Measurements from ENCODE around the gene DLG2.

Gene DLG2

DNA sequence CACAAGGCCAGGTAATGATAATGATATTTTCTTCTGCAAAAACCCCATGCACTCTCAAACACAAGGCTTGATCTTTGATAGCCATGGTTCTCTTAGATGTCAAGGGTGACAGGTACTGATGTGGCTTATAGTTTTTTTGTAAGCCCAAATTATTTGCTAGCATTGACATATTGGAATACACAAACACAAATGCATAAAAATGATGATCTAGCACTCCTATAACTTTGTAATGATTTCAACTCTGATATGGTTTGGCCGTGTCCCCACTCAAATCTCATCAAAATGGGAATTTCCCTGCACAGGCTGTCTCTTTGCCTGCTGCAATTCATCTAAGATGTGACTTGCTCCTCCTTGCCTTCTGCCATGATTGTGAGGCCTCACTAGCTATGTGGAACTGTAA is 1768.5 kb downstream of the DLG2 start:
- no peak for DNase-seq

DNA sequence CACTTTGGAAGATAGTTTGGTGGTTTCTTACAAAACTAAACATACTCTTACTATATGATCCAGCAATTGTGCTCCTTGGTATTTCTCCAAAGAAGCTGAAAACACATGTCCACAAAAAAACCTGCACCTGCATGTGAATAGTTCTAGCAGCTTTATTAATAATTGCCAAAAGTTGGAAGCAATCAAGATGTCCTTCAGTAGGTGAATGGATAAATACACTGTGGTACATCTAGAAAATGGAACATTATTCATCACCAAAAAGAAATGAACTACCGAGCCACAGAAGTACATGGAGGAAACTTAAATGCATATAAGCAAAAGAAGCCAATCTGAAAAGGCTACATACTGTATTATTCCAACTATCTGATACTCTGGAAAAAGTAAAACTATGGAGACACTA is 1771.9 kb downstream of the DLG2 start:
- no peak for DNase-seq

DNA sequence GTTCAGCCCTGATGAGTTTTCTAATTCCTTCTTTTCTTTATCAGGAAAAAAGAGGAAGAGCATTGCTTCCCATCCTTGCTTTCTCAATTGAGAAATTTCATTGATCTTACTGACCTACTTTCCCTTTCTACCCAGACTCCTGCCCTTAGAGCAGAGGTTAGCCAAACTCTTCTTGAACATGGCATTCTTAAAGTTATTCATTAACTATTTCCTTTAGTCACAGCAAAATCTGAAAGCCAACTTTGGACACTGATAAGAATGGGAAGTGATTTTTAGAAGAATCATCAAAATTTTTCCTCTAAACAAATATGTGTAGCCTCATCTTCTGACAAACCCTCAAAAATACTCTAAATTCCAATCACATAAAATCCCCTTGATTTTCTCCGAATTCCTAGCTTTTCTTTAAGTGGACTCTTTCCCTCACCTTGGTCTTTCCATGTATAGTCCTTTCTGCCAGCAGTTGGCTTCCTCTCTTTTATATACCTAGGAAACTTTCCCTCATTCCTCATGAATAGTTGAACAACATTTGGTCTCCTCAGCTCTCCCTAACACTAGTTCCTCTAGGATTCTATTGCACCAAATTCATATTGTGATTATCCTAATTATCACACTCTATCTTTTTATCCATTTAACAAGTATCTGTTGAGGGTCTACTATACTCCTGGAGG is 1774.2 kb downstream of the DLG2 start:
- DNase-seq: no peak

DNA sequence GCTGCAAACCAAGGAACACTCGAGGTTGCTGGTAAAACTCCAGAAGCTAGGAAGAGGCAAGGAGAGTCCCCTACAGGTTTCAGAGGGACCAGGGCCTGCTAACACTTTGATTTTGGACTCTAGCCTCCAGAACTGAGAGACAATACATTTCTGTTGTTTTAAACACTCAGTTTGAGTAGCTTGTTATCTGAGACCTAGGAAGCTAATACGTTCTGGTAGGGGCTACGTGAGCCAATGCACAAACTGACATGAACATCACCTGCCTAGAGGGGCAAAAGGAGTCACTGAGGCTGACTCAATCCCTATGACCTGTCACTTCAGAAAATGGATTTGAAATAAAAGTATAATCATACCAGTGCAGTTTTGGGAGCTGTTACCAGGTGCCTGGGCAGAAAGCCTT is 1775.1 kb downstream of the DLG2 start:
- no peak for DNase-seq

DNA sequence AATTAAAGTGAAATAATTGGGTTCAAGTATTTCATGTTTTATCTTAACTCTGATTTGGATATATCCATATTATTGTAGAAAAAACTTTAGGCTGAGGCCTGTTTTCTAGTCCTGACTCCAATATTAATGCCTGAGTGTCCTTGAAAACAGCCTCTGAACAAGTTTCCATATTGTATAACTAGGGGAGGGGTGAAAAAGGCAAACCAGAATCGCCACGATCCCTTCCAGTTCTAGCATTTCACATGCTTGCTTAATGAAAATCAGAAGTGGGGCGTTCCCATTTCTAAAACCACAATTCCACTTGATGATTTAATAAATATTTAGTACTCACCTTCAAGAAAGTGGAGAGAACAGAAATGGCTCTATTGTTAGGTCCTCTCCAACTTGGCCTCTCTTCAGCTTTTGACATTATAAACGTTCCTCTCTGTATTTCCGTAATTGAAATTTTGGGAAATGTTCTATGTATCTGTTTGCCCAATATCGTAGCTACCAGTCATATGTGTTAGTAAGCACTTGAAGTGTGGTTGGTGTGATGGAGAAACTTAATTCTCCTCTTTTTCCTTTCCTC is 1779.6 kb downstream of the DLG2 start:
- DNase-seq: no peak

DNA sequence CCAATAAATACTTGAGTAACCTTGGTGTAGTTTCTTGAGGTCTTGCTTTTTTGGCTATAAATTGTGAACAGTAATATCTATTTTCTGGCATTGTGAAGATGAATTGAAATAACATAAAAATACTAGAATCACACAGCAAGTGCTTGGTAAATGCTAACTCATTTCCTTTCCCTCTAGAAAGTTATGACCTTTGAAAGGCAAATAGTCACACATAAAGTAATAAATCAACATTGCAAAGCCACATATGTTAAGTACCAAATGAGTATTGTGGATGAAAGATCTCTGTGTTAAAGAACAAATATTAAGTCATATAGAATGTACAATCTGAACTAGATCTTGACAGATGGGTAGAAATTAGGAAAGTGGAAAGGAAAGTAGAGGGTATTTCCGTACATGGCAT is 1781.3 kb downstream of the DLG2 start:
- DNase-seq: no peak

DNA sequence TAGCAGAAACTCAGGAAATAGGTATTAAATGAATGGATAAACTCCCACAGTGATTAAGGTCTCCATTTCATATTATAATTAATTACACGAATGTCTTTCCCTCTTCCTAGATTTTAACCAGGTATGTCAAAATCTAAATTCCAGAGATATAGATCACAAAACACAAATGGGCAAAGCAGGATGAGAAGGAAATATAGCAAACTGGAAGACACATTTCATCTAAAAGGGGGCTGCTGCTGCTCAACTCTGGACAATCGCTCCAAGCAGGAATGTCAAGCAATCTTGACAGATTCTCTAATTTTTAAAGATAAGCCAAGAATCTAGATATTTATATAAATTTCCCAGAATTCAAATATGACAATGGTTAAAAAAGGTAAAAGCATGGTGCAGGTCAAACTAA is 1786.8 kb downstream of the DLG2 start:
- DNase-seq: no peak

DNA sequence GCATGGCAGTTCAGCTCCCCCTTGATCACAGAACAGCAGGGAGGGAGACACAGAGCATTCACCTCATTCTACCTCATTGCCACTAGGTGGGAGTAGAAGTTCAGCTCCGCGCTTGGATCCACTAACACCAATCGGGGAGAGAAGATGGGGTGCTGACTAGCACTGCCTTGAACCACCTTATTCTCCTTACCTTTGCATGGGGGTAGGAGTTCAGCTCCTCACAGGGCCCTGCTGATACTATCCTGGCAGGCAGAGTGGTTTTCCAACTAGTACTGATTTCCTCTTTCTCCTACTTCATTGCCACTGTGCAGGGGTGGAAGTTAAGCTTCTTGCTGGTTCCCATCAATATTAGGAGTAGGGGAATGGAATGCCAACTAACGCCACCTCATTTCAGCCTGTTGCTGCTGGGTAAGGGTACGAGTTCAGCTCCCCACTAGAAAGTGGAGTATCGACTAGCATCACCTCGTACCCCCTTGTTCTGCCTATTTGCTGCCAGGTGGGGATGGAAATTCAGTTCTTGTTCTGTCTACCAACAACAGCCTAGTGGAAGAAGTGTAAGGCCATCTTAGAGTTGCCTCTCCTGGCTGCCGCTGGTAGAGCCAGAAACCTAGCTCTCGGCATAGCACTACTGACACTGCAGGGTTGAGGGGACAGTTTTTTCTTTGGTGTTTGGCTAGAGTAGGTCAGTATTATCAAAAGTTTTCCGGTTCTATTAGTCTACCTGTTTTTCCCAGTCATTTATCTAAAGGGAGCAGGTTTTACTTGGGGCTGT is 1790.1 kb downstream of the DLG2 start:
- DNase-seq: no peak

DNA sequence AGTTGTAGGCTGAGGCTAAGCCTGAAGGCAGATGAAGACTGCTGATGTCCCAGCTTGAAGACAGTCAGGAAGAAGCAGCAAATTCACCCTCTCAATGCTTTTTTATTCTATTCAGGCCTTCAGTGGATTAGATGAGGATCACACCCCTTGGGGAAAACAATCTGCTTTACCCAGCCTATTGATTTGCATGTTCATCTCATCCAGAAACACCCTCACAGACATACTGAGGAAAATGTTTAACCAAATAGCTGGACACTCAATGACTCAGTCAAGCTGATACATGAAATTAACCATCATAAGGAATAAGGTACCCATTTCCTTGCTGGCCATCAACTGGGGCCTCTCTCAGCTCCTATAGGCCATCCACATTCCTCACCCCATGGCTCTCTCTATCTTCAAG is 1791.1 kb downstream of the DLG2 start:
- no peak for DNase-seq

DNA sequence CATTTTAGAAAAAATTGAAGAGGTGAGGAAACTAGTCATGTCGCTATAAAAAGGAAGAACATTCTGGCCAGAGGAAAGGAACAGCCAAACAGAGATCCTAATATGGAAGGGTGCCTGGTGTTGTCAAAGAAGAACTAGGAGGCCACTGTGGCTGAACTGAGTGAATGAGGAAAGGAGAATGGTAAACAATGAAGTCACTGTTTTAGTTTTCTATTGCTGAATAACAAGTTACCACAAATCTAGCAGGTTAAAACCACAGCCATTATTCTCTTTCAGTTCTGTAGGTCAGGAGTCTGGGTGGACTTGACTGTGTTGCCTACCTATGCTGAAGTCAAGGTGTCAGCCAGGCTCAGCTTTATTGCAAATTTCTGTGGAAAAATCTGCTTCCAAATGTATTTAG is 1791.7 kb downstream of the DLG2 start:
- no peak for DNase-seq

DNA sequence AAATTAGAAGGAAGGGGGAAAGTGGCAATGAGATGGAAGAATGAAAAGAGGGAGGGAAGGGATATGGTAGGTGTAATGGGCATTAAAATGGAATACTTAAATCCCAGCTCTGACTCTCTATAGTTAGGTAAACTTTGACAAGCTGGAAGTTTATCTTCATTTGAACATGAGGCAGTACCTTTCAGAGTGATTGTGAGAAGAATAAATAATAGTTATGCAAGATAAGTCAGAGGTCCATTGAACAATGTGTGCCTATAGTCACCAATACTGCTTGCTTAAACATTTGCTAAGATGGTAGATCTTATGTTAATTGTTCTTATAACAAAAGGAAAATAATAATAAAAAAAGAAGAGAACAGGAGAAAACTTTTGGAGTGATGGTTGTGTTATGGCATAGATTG is 1795.2 kb downstream of the DLG2 start:
- no peak for DNase-seq

DNA sequence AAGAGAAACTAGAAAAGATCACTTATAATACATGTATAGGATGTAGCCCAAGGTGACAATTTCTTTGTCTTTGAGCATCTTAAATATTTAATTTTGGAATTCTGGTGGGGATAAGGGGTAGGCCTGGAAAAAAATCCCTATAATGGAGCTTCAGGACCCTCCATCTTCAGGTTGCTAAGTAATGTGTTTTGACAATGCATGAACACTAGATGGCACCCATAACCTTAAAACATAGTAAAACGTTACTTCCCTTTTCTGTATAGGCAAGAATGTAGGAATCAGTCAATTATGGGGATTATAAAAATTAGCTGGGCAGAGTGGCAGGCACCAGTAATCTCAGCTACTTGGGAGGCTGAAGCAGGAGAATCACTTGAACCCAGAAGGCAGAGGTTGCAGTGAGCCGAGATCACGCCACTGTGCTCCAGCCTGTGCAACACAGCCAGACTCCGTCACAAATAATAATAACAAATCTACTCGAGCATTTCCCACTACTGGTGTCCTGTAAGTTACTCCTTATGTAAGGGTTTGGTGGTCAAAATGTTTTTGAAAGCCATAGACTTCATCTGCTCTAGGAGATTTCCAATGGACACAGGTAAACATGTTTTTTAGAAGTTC is 1799.1 kb downstream of the DLG2 start:
- DNase-seq: peak; percentile 44

DNA sequence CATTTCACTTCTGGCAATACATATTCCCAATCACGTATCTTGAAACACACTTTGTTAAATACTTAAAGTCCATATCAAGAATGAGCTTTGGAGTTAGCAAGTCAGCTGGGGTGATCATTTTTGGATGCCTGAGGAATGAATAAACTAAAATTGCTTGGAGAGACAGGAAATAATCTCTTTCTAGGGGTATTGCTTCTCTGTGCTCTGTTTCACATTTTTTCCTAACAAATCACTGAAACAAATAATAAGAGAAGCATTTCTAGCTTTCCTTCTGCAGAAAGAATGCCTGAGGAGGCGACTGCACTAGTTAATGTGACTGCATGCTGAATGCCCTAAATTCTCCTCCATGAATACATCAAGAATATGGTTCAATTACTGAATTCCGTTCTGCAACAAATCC is 1799.6 kb downstream of the DLG2 start:
- DNase-seq: no peak

DNA sequence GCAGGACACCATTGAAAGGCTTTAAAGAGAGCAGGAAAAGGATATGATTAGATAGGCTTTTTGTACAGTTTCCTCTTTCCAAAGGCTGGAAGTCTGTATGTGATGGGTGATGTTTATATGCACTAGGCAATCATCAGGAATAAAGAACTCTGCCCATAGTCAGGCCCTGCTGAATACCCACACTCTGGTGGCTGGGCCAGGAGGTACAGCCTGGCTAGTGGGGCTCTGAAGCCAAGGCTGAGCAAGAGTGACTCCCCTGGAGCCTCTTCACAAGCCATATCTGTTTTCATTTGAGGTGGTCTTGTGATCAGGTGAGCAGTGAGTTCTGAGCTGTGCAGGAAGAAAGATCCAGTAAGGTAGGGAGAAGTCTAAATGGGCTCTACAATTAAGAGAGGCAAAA is 1801.1 kb downstream of the DLG2 start:
- DNase-seq: no peak

DNA sequence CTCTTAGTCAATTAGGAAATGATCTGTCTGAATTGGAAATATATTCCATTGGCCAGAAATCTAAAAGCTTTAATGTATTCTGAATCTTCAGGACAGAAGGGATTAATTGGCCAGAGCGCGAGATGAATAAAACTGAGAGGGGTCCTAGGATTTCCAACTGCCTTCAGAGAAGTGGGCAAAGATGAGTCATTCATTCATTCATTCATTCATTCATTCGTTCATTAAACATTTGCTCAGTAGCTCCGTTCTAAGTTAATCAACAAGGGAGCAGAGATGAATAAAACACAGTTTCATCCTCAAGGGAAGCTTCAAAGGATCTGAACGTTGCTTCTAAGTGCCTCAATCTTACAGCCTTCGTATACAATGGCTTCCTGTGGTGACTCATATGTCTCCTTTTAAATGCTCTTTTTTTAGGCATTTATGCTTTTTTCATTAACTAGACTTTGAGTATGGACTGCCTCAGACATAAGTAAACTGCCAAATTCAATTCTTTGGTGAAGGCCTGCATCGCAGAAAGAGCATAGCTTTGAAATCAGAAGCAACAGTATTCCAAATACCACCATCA is 1803.6 kb downstream of the DLG2 start:
- DNase-seq: no peak

DNA sequence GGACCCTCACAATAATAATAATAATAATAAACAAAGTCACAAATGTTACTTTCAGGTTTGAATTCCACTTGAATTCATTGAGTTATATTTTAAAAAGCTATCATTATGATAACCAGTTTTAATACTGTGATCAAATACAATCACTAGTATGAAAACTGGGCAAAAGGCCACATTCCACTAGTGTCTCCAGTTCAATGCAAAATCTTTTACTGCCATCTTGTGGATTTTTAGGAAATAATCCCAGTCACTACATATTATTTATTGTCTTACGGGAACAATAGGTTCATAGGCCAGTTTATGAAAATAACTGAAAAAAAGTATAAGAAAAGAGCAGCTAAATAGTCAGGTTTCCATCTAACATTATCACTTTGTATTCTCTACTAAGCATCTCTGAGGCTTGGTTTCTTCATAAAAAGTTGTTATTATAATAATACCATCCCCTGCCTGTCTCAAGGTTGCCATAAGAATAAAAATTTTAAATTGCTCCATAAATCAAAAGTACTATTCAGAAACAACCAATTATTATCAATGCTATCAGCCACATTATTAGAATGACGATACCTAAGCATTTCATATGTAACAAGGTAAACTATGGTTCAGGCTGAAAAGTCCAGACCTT is 1807.1 kb downstream of the DLG2 start:
- DNase-seq: peak; percentile 10

DNA sequence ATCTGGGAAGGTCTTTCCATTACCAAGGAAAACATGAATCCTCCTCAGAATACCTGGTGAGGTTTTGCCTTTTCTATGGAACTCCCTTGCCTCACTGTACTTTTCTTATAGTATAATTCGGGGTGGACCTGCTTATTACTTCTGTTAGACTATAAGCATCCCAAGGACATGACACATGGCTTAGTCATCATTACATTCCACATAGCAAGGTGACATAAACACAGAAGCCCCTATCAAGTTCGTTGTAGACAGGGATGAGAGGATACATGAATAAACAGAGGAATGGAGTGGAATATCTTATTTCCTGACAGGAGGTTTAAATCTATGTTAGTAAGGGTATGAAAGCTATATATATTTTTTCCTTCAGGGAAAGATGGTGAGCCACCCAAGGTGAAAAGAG is 1808.8 kb downstream of the DLG2 start:
- no peak for DNase-seq

DNA sequence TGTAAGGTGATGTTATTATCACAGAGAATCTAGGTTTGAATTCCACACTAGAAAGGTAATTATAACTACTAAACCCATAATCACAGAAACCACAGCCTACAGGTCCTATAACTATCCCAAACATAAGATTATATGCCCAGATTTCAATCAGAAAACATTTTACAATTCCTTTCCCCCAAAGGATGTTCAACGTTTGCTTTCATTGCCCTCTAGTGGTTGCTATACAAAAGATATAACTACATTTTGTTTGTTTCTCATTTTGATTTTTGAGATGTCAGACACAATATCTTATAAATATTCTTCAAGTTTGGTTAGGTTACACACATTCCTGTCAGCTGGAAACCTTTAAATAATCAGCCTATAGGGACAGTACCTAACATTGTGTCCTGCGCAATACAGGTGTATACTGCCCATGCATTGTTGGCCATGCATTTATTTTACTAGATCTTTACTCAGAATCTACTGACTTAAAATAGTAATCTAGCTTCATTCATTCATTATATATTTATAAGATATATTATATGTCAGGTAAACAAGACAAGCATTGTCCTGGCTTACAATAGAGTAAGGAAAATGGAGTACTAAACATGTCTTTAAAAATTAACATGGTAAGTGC is 1810.5 kb downstream of the DLG2 start:
- DNase-seq: no peak

DNA sequence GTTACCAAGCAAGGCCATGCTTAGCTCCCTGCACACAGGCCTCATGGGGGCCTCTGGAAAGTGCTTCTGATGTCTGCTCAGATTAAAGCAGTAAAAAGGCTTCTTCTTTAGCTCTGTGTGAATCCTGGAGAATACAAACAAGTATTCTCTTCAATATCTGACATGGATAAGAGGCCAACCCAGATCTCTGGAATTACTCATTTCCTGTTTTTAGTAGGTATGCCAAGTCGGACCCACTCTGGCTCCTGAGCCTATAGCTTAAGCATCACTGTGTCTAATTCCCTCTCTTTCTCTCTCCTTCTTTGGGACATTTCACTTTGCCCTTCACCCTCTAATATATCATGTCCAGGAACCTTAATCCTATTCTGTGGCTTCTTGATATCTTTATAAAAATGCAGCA is 1811.4 kb downstream of the DLG2 start:
- DNase-seq: no peak

DNA sequence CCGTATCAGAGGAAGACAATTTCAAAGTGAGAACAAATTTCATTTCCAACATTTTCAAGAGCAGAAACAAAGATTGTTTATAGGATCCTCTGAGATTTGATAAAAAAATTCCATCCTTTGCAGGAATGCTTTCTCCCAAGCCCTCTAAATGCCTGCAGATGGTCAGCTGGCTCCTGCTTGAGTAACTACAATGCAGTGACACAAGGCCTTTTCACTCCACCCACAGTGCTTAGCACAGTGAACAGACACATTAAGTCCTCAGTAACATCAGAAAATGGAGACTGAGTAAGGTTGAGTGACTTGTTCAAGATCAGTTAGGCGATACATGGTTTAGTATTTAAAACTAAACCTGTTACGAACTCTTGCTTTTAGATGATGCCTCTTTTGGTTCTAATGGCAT is 1813.8 kb downstream of the DLG2 start:
- DNase-seq: no peak

DNA sequence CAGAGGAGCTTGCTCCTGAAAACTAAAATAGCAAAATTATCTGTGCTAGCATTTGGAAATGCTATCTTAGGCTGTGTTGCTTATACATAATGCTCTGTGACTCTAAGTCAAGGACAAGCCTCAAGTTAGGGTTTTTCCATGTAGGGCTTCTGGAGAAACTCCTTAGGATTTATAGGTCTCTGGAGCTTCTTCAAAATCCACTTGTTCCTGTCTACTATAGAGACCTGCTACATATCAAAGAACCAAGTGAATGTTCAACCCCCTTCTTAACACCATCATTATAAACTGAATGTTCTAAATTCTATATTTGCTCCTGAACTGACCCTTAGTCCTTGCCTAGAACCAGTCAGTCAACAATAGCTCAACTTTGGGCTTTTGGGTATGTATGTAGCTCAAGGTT is 1817.9 kb downstream of the DLG2 start:
- no peak for DNase-seq

DNA sequence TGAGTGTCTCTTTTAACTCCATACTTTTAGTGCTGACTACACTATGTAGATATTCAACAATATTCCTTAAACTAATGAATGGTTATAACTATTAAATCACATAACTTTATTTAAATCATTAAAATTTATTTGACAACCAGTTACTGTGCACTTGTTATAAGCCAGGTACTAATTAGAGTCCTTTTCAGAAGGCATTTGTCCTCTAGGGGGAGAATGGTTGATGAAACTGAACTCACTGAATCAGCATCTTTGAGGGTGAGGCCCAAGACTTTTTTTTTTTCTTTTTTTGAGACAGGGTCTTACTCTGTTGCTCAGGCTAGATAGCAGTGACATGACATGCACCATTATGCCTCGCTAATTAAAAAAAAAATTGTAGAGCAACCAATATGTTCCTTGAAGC is 1825.3 kb downstream of the DLG2 start:
- DNase-seq: no peak

DNA sequence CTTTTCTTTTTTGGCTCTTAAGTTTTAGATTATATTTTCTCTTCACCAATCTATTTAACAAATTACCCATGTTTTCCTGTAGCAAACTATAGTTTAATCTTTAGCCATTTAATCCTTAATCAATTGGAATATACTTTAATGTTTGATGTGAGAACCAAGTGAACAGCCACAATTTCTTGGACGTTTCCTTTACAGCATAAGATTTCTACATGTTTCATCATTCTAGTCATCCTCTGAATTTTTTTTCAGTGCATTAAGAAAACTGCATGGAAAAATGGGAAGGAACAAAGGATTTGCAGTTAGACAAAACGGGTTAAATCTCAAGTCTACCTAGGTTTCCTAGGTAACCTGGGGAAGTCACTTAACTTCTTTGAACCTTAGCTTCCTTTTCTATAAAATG is 1833.8 kb downstream of the DLG2 start:
- no peak for DNase-seq

Data from MV-4-11 (cell line).